ENCODE data around the gene SLC38A2. TPM values are rescaled to one million over a fixed set of nuclear protein-coding genes. Genes with fewer than 3 reads are reported as not detected.

The SLC38A2 gene
- total RNA-seq, 2 experiments from 2014 or later = 70.5 to 93.5 TPM

GRCh38 chr12:46383654-46384450 is 11.3 kb upstream of the SLC38A2 start:
- peak overlapping the region; percentile 80; the same call in 1 of the 2 replicates for H2AFZ ChIP-seq (ENCODE audit: low read length)
- peaks cover 4% of the 10 kb centered on the region; the same call in 1 of the 2 replicates for H4K20me1 ChIP-seq (ENCODE audit: insufficient read depth, low read length)
- peak overlapping the region; percentile 74 for H3K4me3 ChIP-seq (ENCODE audit: low read depth, low read length, poor library complexity, severe bottlenecking)
- H3K9me3 ChIP-seq (ENCODE audit: low read length) = no peaks in the 10 kb centered on the region
- no peaks in the 10 kb centered on the region for H3K9me2 ChIP-seq (ENCODE audit: insufficient read depth, low read length)
- H3K36me3 ChIP-seq (ENCODE audit: insufficient read depth, low read length) = no peaks in the 10 kb centered on the region
- TF ChIP-seq EZH2phosphoT487 (IDR thresholded peaks at IDR 0.05; ENCODE audit: borderline replicate concordance, low read depth, low read length) (no peak), CTCF (conservative IDR thresholded peaks at IDR 0.05; ENCODE audit: low read length) (no peak)
- no TSS peak for BruUV-seq (replicated peaks)
- CTCF ChIA-PET (ENCODE audit: unreplicated experiment) = interaction anchor here (0.7 kb wide), 1 partner anchor 393 kb away, joined by 6 read pairs; no protein-coding TSS in a partner anchor
- intact Hi-C loops (cut with micrococcal nuclease; ENCODE audit: unreplicated experiment) = loop anchor here (1.0 to 10.0 kb wide), 4 partner anchors 12 to 1169 kb away; partner anchors contain the start of genes ANO6, SCAF11 and SLC38A2
- no peak overlapping the region for H3K27ac ChIP-seq (ENCODE audit: low read depth, low read length, poor library complexity, severe bottlenecking)
- POLR2A ChIA-PET = interaction anchor here (0.6 to 0.7 kb wide), 2 partner anchors 21 to 1107 kb away, joined by 3 read pairs; no protein-coding TSS in a partner anchor
- DNase-seq (ENCODE audit: low spot score) = peak; percentile 37
- H3K79me2 ChIP-seq (ENCODE audit: insufficient read depth, low read depth, low read length) = no peaks in the 10 kb centered on the region
- H3K4me1 ChIP-seq (ENCODE audit: insufficient read depth, low read length, poor library complexity, severe bottlenecking) = peaks cover 53% of the 10 kb centered on the region
- peak overlapping the region; percentile 92 for H3K4me2 ChIP-seq (ENCODE audit: low read length)

- no TSS peak for BruUV-seq (replicated peaks)
- H3K4me1 ChIP-seq (ENCODE audit: insufficient read depth, low read length, poor library complexity, severe bottlenecking) = peaks cover 46% of the 10 kb centered on the region
These were observed 10.5 kb upstream of the SLC38A2 start for GRCh38 chr12:46382964-46383653.

More at GRCh38 chr12:46382964-46383653, 10.5 kb upstream of the SLC38A2 start:
- ChIA-PET POLR2A (interaction anchor here (0.6 to 1.4 kb wide), 3 partner anchors 10 to 20 kb away, joined by 3 to 6 read pairs (median 3); partner anchors contain the start of gene SLC38A2), CTCF (ENCODE audit: unreplicated experiment) (interaction anchor here (0.7 kb wide), 1 partner anchor 392 kb away, joined by 6 read pairs; no protein-coding TSS in a partner anchor)
- Histone ChIP-seq H3K4me2 (ENCODE audit: low read length) (peak overlapping the region; percentile 92), H3K79me2 (ENCODE audit: insufficient read depth, low read depth, low read length) (no peaks in the 10 kb centered on the region), H2AFZ (ENCODE audit: low read length) (peak overlapping the region; percentile 80; the same call in 1 of the 2 replicates), H4K20me1 (ENCODE audit: insufficient read depth, low read length) (no peaks in the 10 kb centered on the region; the same call in 1 of the 2 replicates), H3K27ac (ENCODE audit: low read depth, low read length, poor library complexity, severe bottlenecking) (peak overlapping the region; percentile 28), H3K9me3 (ENCODE audit: low read length) (no peaks in the 10 kb centered on the region), H3K36me3 (ENCODE audit: insufficient read depth, low read length) (no peaks in the 10 kb centered on the region), H3K9me2 (ENCODE audit: insufficient read depth, low read length) (no peaks in the 10 kb centered on the region), H3K4me3 (ENCODE audit: low read depth, low read length, poor library complexity, severe bottlenecking) (peak overlapping the region; percentile 74)
- peak; percentile 86 for DNase-seq (ENCODE audit: low spot score)
- intact Hi-C loops (cut with micrococcal nuclease; ENCODE audit: unreplicated experiment) = loop anchor here (1.0 to 10.0 kb wide), 4 partner anchors 11 to 1168 kb away; partner anchors contain the start of genes ANO6, SCAF11 and SLC38A2
- TF ChIP-seq EZH2phosphoT487 (IDR thresholded peaks at IDR 0.05; ENCODE audit: borderline replicate concordance, low read depth, low read length) = no peak
- TF ChIP-seq CTCF (conservative IDR thresholded peaks at IDR 0.05; ENCODE audit: low read length) = peak; percentile 61
